OCI-LY7 (cell line): ENCODE results near the gene OTOG. TPM values are rescaled to one million over a fixed set of nuclear protein-coding genes. Genes with fewer than 3 reads are reported as not detected.

ENCODE experiments used
- BruUV-seq: library from RNA; stranded (reverse); fragments of 400-500 nt; replicated peaks from 2 replicates; lab custom pipeline; 2021; lab: Mats Ljungman, UMichigan
- CTCF ChIA-PET: fragments of 300-600 bp; sonication (Branson Sonifier 250); formaldehyde crosslinking; loops from one replicate; lab custom pipeline; 2022; ENCODE audit warnings: antibody characterized with exemption; ENCODE audit not compliant: unreplicated experiment; lab: Charles Lee
- POLR2A ChIA-PET: fragments of 300-600 bp; sonication (Branson Sonifier 250); formaldehyde crosslinking; loops from one replicate; lab custom pipeline; 2022; ENCODE audit warnings: antibody characterized with exemption; lab: Charles Lee
- DNase-seq: peaks from one replicate; pipeline ENCODE4 v3.0.0-alpha.2; 2015; ENCODE audit warnings: low spot score
- H2AFZ ChIP-seq: fragments of 200-600 bp; sonication (generic), shearing (Covaris generic); 2 replicates; pipeline ENCODE4 v1.6.1; 2014; ENCODE audit warnings: mild to moderate bottlenecking, antibody characterized with exemption, low read length, moderate library complexity
- H3K27ac ChIP-seq: fragments of 200-600 bp; sonication (generic); 2 replicates; pipeline ENCODE4 v1.5.1; 2014; ENCODE audit warnings: mixed run types, low read depth, mild to moderate bottlenecking, moderate library complexity, low read length, inconsistent platforms; ENCODE audit not compliant: poor library complexity, severe bottlenecking
- H3K36me3 ChIP-seq: fragments of 200-600 bp; sonication (generic); 2 replicates; pipeline ENCODE4 v1.6.1; 2014; ENCODE audit warnings: mild to moderate bottlenecking, antibody characterized with exemption, low read length, moderate library complexity, mixed read lengths; ENCODE audit not compliant: insufficient read depth
- H3K4me1 ChIP-seq: fragments of 200-600 bp; sonication (generic); 2 replicates; pipeline ENCODE4 v1.5.1; 2014; ENCODE audit warnings: mild to moderate bottlenecking, low read length; ENCODE audit not compliant: insufficient read depth, poor library complexity, severe bottlenecking
- H3K4me2 ChIP-seq: fragments of 200-600 bp; sonication (generic); 2 replicates; pipeline ENCODE4 v1.6.1; 2014; ENCODE audit warnings: mild to moderate bottlenecking, low read length
- H3K4me3 ChIP-seq: fragments of 200-600 bp; sonication (generic); 2 replicates; pipeline ENCODE4 v1.5.1; 2014; ENCODE audit warnings: mild to moderate bottlenecking, low read depth, low read length; ENCODE audit not compliant: poor library complexity, severe bottlenecking
- H3K79me2 ChIP-seq: fragments of 200-600 bp; sonication (generic); 2 replicates; pipeline ENCODE4 v1.6.1; 2016; ENCODE audit warnings: low read depth, mild to moderate bottlenecking, low read length, moderate library complexity, mixed read lengths; ENCODE audit not compliant: insufficient read depth
- H3K9me2 ChIP-seq: fragments of 200-600 bp; sonication (generic); 2 replicates; pipeline ENCODE4 v1.6.1; 2016; ENCODE audit warnings: mild to moderate bottlenecking, low read length, mixed read lengths; ENCODE audit not compliant: insufficient read depth
- H3K9me3 ChIP-seq: fragments of 200-600 bp; sonication (generic); 2 replicates; pipeline ENCODE4 v1.6.1; 2014; ENCODE audit warnings: mild to moderate bottlenecking, mixed run types, low read length, mixed read lengths
- H4K20me1 ChIP-seq: fragments of 200-600 bp; sonication (generic); 2 replicates; pipeline ENCODE4 v1.6.1; 2014; ENCODE audit warnings: mild to moderate bottlenecking, antibody characterized with exemption, low read length, moderate library complexity, mixed read lengths; ENCODE audit not compliant: insufficient read depth
- EZH2phosphoT487 ChIP-seq: fragments of 200-600 bp; sonication (generic); IDR thresholded peaks from 2 replicates; pipeline ENCODE4 v1.6.1; 2018; ENCODE audit warnings: low read depth, borderline replicate concordance, mild to moderate bottlenecking, mixed run types, antibody characterized with exemption, low read length, moderate library complexity, mixed read lengths
- intact Hi-C: fragments of 100-400 bp; cut with micrococcal nuclease; formaldehyde crosslinking; loops from one replicate; pipeline ENCODE4 v1.10.0; 2022; ENCODE audit not compliant: unreplicated experiment
- total RNA-seq, 2 experiments: library from RNA; depleted of rRNA in 1 of 2; stranded (reverse); fragments of >200 nt in 1 of 2; shearing (Covaris generic) in 1 of 2; gene quantifications; 2 replicates each; pipeline ENCODE4 v1.2.3, GENCODE V29; 2014 to 2022
- TF ChIP-seq, protein P1 (sequence below): fragments of 200-600 bp; sonication (generic); conservative IDR thresholded peaks from 2 replicates; pipeline ENCODE4 v1.5.1; 2014; ENCODE audit warnings: mild to moderate bottlenecking, antibody characterized with exemption, low read length, moderate library complexity, mixed read lengths

The OTOG gene
- total RNA-seq, 2 experiments from 2014 or later: not detected

- TF ChIP-seq, protein P1, sequence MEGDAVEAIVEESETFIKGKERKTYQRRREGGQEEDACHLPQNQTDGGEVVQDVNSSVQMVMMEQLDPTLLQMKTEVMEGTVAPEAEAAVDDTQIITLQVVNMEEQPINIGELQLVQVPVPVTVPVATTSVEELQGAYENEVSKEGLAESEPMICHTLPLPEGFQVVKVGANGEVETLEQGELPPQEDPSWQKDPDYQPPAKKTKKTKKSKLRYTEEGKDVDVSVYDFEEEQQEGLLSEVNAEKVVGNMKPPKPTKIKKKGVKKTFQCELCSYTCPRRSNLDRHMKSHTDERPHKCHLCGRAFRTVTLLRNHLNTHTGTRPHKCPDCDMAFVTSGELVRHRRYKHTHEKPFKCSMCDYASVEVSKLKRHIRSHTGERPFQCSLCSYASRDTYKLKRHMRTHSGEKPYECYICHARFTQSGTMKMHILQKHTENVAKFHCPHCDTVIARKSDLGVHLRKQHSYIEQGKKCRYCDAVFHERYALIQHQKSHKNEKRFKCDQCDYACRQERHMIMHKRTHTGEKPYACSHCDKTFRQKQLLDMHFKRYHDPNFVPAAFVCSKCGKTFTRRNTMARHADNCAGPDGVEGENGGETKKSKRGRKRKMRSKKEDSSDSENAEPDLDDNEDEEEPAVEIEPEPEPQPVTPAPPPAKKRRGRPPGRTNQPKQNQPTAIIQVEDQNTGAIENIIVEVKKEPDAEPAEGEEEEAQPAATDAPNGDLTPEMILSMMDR: no peak
- TF ChIP-seq EZH2phosphoT487: no peak
- Histone ChIP-seq H3K4me3 (no peak overlapping the region), H3K9me2 (no peaks in the 10 kb centered on the region), H2AFZ (no peak overlapping the region), H4K20me1 (no peaks in the 10 kb centered on the region), H3K9me3 (no peaks in the 10 kb centered on the region), H3K79me2 (no peaks in the 10 kb centered on the region), H3K4me2 (no peak overlapping the region), H3K36me3 (no peaks in the 10 kb centered on the region), H3K4me1 (no peaks in the 10 kb centered on the region), H3K27ac (no peak overlapping the region)
- ChIA-PET CTCF (interaction anchor here (1.1 to 1.6 kb wide), 2 partner anchors 10 to 134 kb away, joined by 3 to 7 read pairs; no protein-coding TSS in a partner anchor), POLR2A (interaction anchor here (1.2 kb wide), 2 partner anchors 11 to 22 kb away, joined by 3 read pairs; no protein-coding TSS in a partner anchor)
- intact Hi-C loops: no loop called here
- no peak for DNase-seq
- BruUV-seq: no TSS peak
These were observed 28.7 kb upstream of the OTOG start for GRCh38 chr11:17518366-17518765.

GRCh38 chr11:17519061-17519885 lies 27.8 kb upstream of the OTOG start:
- intact Hi-C loops: no loop called here
- Histone ChIP-seq H2AFZ (no peak overlapping the region), H3K4me1 (no peaks in the 10 kb centered on the region), H3K27ac (no peak overlapping the region), H4K20me1 (no peaks in the 10 kb centered on the region), H3K9me2 (no peaks in the 10 kb centered on the region), H3K9me3 (no peaks in the 10 kb centered on the region), H3K4me3 (no peak overlapping the region), H3K4me2 (no peak overlapping the region), H3K79me2 (no peaks in the 10 kb centered on the region), H3K36me3 (no peaks in the 10 kb centered on the region)
- DNase-seq: no peak
- ChIA-PET POLR2A (interaction anchor here (0.7 to 1.2 kb wide), 2 partner anchors 21 to 296 kb away, joined by 3 read pairs; no protein-coding TSS in a partner anchor), CTCF (interaction anchor here (0.6 to 1.6 kb wide), 3 partner anchors 9 to 135 kb away, joined by 3 to 7 read pairs (median 4); no protein-coding TSS in a partner anchor)
- TF ChIP-seq, protein P1: no peak
- TF ChIP-seq EZH2phosphoT487: no peak
- no TSS peak for BruUV-seq
